Measurements from ENCODE around the gene ARL16.

ARL16 gene

GRCh38 chr17:81712468-81713003, 28.9 kb upstream of the ARL16 start:
- no peak for DNase-seq (ENCODE audit: low read depth)

- peak; percentile 74 for DNase-seq (ENCODE audit: low read depth)
Measured at GRCh38 chr17:81711814-81712467, 28.3 kb upstream of the ARL16 start, which contains the start of gene SLC25A10. SLC25A10 (plus strand) TSS chr17:81712284; CDS start chr17:81712427, 143 bp downstream.

- no peak for DNase-seq (ENCODE audit: low read depth)
Measured at GRCh38 chr17:81710514-81711308, 27.1 kb upstream of the ARL16 start.

- DNase-seq (ENCODE audit: low read depth), result no peak
Measured at GRCh38 chr17:81708739-81709185, 25.2 kb upstream of the ARL16 start.

GRCh38 chr17:81707725-81708646, 24.4 kb upstream of the ARL16 start:
- DNase-seq (ENCODE audit: low read depth), result no peak

- DNase-seq (ENCODE audit: low read depth), result no peak
Measured at GRCh38 chr17:81706757-81707624, 23.4 kb upstream of the ARL16 start.

GRCh38 chr17:81706232-81706611, 22.6 kb upstream of the ARL16 start:
- no peak for DNase-seq (ENCODE audit: low read depth)

- no peak for DNase-seq (ENCODE audit: low read depth)
Measured at GRCh38 chr17:81705518-81706231, 22.1 kb upstream of the ARL16 start.

GRCh38 chr17:81703747-81704654, 20.4 kb upstream of the ARL16 start:
- DNase-seq (ENCODE audit: low read depth), result no peak

- DNase-seq (ENCODE audit: low read depth), result peak; percentile 84
Measured at GRCh38 chr17:81702934-81703746, 19.5 kb upstream of the ARL16 start, which contains the start of gene MRPL12. MRPL12 (plus strand) TSS chr17:81703367; CDS start chr17:81703502, 135 bp downstream.

GRCh38 chr17:81701288-81702071, 17.9 kb upstream of the ARL16 start:
- DNase-seq (ENCODE audit: low read depth), result no peak

- no peak for DNase-seq (ENCODE audit: low read depth)
Measured at GRCh38 chr17:81700353-81701287, 17.0 kb upstream of the ARL16 start.

- DNase-seq (ENCODE audit: low read depth), result no peak
Measured at GRCh38 chr17:81697261-81698044, 13.9 kb upstream of the ARL16 start.

GRCh38 chr17:81696218-81696941, 12.8 kb upstream of the ARL16 start:
- no peak for DNase-seq (ENCODE audit: low read depth)

- no peak for DNase-seq (ENCODE audit: low read depth)
Measured at GRCh38 chr17:81695801-81696200, 12.2 kb upstream of the ARL16 start.

Data from stimulated activated CD8-positive, alpha-beta memory T cell treated with anti-CD3 and anti-CD28 coated beads, Interleukin-12 subunit alpha, Interleukin-12 subunit beta, amount 100 ng/mL, for 4 hours (primary cell).